Pulmonary artery endothelial cell (primary cell): ENCODE data around the gene AAGAB. TPM values are rescaled to one million over a fixed set of nuclear protein-coding genes. Genes with fewer than 3 reads are reported as not detected.
"Not testable (repeated sequence)": the region's sequence is repeated elsewhere in the genome, so short reads cannot be mapped to it uniquely, and the experiment has no call there.

Source experiments
- DNase-seq: peaks from one replicate; pipeline ENCODE4 v3.0.0-alpha.2; 2011; ENCODE audit warnings: low read depth, low spot score
- total RNA-seq: library from RNA; depleted of rRNA; stranded (reverse); fragments of >200 nt; gene quantifications from 2 replicates; pipeline ENCODE4 v1.2.3, GENCODE V29; 2014

AAGAB gene
- total RNA-seq, 1 donor from 2014 or later: 51.1 TPM

DNA sequence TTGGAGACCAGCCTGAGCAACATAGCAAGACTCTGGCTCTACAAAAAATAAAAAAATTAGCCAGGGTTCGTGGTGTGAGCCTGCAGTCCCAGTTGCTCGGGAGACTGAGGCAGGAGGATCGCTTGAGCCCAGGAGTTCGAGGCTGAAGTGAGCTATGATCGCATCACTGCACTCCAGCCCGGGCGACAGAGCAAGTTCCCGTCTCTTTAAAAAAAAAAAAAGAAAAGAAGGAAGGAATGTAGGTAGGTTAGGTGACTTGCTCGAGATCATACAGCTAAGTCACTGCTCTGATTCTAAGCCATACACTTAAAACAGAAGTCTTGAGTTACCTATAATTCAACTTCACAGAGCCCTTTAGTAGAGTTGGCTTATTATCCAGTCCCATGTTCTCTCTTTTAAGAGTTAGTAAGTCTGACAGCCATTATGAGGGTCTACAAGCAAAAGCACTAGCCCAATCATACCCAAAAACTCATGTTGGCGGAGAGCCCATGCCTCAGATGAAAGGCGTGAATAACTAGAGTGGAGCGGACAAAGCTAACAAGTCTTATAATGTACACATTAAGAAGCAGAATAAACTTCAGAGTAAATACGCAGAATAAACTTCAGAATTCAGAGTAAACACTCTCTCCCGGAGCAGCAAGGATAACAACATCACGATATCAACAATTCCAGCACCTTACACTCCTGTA lies 768 bp downstream of the AAGAB start:
- no peak for DNase-seq

DNA sequence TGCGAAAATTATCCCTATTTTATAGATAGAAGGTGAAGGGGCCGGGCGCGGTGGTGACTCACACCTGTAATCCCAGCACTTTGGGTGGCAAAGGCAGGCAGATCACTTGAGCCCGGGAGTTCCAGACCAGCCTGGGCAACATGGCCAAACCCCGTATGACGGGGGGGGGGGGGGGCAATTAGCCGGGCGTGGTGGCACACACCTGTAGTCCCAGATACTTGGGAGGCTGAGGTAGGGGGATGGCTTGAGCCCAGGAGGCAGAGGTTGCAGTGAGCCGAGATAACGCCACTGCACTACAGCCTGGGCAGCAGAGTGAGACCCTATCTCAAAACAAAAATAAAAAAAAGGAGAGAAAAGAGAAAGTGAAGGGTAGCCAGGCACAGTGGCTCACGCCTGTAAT lies 1.4 kb downstream of the AAGAB start:
- no peak for DNase-seq

DNA sequence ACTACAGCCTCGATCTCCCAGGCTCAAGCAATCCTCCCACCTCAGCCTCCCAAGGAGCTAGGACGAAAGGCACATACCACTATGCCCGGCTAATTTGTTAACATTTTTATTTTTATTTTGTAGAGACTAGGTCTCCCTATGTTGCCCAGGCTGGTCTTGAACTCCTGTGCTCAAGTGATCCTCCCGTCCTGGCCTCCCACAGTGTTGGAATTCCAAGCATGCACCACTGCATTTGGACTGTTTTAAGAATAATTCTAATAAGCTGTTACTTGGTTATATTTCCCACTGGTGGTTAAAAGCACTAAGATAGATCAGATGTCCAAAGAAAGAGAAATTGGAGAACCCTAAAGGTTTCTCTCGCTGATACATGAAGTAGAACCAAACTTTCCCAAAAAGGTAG lies 3.1 kb downstream of the AAGAB start:
- no peak for DNase-seq

DNA sequence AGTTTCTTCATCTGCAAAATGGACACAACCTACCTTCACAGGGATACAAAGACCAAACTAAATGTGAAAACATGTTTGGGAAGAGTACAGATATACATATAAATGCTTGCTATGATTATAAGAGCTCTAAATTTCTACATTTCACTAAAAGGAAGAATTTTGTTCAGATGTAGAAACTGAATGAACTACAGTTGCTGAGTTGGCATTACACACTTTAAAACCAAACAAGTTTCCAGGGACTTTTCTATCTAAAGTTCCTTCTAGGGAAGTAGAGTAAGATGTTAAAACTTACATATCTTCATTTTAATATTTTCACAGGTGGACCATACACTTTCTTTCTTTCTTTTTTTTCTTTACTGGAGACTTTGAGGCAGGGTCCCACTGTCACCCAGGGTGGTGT lies 4.6 kb downstream of the AAGAB start:
- no peak for DNase-seq

DNA sequence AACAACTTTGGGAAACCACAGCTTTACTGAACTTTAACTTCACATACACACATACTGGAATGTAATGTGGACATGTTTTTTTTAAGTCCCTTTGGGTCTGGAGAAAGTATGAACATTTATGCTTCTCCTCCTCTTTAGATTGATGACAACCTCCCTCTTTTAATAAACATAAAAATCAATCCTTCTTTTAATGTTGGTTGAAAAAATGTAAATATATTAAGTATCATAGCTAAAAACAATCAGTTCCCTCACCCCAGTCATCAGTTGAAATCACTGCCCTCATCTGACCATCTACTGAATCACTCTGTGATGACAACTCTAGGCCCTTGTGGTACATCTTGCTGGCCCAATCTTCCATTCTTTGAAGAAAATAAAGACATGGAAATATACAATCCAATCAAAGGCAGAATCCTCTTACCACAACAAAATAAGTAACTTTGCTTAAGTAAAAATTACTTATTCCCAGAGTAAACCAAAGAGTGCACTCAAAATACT lies 6.4 kb downstream of the AAGAB start:
- DNase-seq: no peak

DNA sequence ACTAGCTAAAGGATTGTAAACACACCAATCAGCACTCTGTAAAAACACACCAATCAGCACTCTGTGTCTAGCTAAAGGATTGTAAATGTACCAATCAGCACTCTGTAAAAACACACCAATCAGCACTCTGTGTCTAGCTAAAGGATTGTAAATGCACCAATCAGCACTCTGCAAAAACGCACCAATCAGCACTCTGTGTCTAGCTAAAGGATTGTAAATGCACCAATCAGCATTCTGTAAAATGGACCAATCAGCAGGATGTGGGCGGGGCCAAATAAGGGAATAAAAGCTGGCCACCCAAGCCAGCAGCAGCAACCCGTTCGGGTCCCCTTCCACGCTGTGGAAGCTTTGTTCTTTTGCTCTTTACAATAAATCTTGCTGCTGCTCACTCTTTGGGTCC lies 7.9 kb downstream of the AAGAB start:
- DNase-seq: not testable (repeated sequence)

DNA sequence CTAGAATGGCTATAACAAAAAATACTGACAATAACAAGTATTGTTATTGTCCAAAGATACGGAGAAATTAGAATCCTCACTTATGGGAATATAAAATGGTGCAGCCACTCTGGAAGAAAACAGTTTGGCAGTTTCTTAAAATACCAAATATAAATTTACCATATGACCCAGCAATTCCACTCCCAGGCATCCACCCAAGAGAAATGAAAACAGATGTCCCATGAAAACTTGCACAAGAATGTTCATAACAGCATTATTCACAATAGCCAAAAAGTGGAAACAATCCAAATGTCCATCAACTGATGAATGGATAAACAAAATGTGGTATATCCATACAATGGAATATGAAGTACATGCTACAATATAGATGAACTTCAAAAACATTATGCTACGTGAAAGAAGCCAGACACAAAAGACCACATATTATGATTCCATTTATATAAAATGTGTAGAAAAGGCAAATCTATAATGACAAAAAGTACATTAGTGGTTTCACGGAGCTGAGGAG lies 9.4 kb downstream of the AAGAB start:
- DNase-seq: no peak

DNA sequence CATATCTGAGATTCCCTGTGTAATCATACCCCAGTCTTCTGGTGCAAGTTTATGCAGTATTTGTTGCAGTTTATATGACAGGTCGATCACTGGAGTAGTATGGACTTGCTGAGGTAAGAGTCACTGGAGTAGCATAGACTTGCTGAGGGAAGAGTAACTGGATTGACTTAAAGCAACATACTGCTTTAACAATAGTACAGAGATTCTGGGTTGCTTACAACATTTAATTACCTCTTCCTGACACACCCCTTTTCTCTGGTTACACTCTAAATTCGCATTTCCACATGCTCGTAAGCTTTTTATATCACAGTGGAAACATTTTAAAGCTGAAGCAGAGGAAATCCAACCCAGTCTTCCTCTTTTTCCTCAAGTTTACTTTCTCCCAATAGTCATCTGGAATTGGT lies 11.8 kb downstream of the AAGAB start:
- no peak for DNase-seq

DNA sequence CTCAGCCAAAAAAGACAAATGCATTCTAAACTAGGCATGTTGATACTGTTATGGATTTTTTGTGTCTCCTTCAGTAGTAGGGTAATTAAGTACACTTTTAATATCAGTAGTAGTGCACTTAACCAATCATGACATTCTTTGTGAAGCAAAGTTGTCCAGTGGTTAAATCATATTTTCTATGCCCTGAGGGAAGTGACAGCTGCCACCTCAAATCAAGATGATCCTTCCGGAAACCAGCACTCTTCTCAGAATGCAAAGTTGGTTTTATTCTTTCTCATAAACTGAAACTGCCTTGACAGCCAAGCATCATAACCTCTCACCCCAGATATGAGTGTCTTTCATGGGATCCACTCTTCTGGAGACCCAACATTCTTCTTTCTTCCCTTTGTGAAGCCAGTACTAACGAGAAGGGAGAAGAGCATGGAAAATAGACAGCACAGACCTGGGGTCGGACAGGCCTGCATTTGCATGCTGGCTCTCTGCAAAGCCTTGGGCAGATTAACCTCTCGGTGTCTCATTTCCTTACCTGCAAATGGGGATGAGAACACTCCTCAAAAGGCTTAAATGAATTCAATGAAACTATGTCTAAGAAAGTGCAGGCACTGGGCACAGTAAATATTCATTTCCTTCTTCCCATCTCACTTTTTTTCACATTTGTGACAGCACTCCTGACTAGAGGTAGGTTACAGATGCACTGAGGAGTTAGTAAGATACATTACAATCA lies 13.2 kb downstream of the AAGAB start:
- DNase-seq: no peak

DNA sequence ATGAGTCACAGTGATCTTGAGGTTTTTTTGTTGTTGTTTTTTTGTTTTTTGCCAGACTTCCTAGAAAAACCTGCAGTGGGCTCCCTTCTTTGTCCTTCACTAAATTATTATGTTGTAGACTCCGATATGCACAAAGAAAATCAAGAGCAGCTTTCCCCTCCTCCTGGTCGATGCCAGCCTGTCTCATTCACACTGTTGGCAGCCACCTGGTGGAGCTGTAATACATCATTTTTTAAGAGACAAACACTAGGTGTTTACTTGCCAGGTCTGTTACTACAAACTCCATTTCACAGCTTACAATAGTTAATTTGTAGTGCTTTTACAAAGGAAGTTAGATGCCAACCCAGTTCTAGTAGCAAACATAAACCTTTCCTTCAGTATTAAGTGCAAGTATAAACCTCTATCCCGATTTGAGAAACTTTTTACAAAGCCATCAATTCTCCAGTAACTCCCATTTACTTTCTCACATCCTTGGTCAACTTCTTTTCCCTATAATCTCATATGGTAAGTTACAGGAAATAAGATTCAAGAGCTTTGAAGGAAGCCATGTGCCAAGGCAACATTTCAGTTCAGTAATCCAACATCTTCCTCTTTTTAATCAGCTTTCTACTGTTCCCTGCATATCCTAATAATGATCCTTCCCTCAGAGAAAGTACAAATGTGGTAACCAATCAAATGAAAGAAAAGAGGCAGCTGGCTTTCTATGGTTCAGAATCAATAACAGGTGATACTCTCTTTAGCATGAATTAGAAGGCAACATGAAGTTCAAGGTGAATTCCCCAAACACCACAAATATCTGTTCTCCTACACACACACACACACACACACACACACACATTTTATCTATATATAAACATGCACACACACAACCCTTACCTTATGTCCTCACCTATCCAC lies 14.0 kb downstream of the AAGAB start:
- DNase-seq: no peak

DNA sequence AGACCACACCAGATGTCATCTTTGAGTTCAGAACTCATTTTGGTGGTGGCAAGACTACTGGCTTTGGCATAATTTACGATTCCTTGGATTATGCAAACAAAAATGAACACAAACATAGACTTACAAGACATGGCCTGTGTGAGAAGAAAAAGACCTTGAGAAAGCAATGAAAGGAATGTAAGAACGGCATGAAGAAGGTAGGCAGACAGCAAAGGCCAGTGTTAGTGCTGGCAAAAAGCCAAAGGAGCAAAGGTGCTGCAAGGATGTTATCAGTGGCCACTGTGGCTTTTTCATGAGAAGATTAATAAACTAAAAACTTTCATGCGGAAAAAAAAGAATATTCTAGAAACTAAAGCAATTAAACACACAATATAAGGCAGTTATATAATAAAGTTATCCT lies 21.9 kb downstream of the AAGAB start:
- DNase-seq: no peak

DNA sequence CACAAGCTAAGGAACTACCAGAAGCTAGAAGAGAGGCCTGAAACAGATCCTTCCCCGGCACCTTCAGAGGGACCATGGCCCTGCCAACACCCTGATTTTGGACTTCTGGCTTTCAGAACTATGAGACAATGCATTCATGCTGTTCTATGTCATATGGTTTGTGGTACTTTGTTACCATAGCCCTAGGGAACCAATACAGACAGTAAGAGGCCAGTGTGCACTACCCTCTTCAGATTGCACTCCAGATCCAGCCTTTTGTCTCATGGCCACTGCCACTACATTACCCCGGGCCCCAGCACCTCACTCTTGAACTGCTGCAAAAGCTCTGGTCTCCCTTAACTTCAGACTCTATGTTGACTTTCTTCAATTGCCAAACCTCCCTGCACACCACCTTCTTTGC lies 24.0 kb downstream of the AAGAB start:
- no peak for DNase-seq

DNA sequence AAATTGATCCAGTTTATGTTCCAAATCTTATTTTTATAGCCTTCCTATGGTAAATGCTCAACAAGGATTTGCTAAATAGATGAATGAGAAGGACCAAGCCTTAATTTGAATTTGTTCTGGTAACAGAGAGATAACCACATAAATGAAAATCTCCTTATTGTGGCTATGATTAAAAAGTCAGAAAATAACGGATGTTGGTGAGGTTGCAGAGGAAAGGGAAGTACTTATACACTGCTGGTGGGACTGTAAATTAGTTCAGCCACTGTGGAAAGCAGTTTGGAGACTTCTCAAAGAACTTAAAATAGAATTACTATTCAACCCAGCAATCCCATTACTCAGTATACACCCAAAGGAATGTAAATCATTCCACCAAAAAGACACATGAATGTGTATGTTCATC lies 26.2 kb downstream of the AAGAB start:
- no peak for DNase-seq

DNA sequence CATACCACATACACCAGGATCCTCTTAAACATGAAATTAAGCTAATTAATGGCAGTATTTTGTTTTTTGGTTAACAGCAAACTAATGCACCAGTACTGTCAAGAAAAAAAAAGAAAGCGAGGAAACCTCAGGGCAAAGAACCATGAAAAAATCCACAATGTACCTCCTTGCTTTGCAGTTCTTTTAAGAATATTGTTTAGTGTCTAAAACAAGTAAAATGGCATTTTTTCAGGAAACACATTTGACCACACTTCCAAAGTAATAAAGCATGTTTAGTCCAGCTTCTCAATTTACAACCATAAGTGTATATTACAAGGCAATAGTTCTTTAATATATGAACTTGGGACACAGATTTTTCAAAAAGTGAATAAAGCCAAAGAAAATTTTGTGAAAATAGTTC lies 26.6 kb downstream of the AAGAB start:
- no peak for DNase-seq

DNA sequence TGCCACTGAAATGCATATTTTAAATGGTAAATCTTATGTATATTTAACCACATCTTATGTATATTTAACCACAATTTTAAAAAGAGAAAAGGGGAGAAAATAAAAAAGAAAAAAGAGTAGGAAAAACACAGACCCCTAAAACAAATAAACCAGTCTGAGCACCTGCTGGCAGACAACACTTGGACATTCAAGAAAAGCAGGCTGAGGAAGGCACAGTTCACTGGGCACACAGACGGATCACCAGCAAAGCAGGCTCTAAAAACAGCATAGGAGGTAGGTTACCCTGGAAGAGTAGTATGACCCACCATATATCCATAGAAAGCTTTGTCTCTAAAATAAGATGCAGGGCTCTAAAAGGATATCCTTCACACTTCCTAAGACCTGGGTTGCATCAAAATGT lies 27.0 kb downstream of the AAGAB start:
- DNase-seq: no peak

DNA sequence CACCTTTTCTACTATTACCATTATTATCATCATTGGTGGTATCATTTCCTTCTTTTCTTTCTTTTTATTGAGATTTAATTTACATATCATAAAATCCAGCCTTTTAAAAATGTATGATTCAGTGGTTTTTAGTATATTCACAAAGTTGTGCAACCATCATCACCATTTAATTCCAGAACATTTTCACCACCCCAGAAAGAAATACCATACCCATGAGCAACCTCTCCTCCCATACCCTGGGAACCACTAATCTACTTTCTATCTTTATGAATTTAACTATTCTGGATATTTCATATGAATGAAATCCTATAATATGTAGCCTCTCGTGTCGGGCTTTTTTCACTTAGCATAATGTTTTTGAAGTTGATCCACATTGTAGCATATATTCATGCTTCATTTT lies 29.1 kb downstream of the AAGAB start:
- no peak for DNase-seq

DNA sequence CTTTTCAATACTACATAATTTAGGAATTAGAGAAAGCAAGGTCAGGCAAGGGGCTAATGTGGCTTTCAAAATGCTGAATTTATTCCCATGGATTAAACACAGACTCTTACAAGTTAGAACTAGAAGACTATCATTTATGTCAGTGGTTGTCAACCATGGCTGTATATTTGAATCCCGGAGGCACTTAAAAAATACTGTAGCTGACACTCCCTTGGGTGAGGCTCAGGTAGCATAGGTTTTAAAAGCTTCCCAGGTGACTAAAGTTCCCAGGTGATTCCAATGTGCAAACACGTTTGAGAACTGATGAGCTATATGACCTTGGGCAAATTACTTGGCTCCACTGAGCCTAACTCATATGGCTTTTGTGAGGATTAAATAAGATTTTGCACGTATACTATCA lies 29.6 kb downstream of the AAGAB start:
- no peak for DNase-seq

DNA sequence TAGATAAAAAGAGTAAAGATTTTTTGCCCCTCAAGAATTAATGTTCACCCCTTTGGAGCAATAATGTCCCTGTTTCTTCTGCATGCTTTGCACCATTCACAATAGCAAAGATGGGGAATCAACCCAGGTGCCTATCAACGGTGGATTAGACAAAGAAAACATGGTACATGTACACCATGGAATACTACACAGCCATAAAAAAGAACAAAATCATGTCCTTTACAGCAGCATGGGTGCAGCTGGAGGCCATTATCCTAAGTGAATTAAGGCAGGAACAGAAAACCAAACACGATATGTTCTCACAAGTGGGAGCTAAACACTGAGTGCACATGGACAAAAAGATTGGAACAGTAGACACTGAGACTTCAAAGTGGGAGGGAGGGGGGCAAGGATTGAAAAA lies 35.2 kb downstream of the AAGAB start:
- no peak for DNase-seq

DNA sequence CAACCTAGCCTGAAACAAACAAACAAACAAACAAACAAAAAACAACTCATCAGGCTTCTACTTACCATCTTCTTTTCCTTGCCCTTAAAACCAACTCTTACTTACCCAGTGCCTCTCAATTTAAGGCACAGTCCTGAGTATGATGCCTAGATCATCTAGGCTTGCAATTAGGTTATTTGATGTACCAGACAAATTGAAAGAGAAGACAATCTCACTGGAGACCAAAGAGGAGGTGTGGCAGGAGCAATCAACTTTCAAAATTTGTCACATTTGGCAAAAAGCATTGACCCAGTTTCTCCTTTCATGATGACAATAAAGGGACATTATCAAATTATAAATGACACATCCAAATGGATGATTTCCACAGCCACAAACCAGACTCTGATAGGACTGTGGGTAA lies 36.0 kb downstream of the AAGAB start:
- DNase-seq: no peak

DNA sequence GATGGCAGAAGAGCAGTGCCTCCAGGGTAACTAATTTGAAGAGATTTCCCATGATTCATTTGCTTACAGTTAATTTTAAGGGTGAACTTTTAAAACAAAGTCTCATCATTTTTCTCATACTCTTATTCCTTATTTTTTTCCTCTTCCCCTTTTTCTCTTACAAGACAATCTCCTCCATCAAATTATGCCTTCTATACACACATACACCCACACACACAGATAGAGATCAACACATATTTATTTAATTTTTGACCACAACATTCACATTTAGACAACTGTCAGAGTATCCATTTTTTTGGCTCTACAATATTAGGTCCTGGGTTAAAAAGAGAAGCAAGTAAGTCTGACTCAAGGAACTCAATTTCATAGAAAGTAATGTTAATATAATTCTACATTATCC lies 37.6 kb downstream of the AAGAB start:
- no peak for DNase-seq

DNA sequence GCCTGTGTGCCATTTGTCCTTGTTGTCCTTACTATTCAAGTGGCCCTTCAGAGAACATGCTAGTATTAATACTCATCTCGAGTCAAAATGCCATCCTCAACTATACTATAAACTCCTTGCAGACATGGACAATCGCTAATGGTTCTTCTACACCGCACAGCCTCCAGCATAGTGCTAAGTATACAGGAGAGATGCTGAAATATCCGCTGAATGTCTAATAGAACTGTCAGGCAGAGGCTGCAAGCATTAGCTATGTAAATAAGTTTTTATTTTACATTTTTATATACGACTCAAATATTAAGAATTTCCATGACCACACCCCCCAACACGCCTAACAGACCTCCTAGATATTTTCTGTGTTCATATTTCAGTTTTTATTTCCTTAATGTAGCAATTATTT lies 39.4 kb downstream of the AAGAB start:
- no peak for DNase-seq
